Stomach (tissue), 4 donors: Measurements from ENCODE around the gene HSDL2.

ENCODE experiments used
- CTCF ChIP-seq, 7 experiments: fragments of 450-650 bp in 4 of 7; fragments of 200-600 bp in 3 of 7; sonication (generic) in 3 of 7; IDR thresholded peaks; one replicate each; pipeline ENCODE4 v1.5.1; 2016 to 2019; ENCODE audit warnings: antibody characterized with exemption in 7 of 7, control low read depth in 2 of 7, mild to moderate bottlenecking in 1 of 7
- EP300 ChIP-seq: sonication (generic); formaldehyde crosslinking; IDR thresholded peaks from one replicate; pipeline ENCODE4 v1.6.1; 2017; ENCODE audit warnings: antibody characterized with exemption
- POLR2A ChIP-seq, 4 donors: fragments of 450-650 bp; IDR thresholded peaks; one replicate each; pipeline ENCODE4 v1.6.1; 2016; ENCODE audit warnings: antibody characterized with exemption in 4 of 4, control low read depth in 2 of 4, mild to moderate bottlenecking in 1 of 4, moderate library complexity in 1 of 4

- no peak for TF ChIP-seq POLR2A (IDR thresholded peaks at IDR 0.05)
- TF ChIP-seq CTCF (IDR thresholded peaks at IDR 0.05), result no peak
- no peak for TF ChIP-seq EP300
Measured at GRCh38 chr9:112377684-112378327, 2.1 kb upstream of the HSDL2 start.
